GM18520 (cell line): ENCODE data around the gene RETREG2.
"Not testable (repeated sequence)": the region's sequence is repeated elsewhere in the genome, so short reads cannot be mapped to it uniquely, and the experiment has no call there.

ENCODE experiments used
- ATAC-seq: cut with Tn5 transposase; IDR thresholded peaks from one replicate; pipeline ENCODE4 v1.9.1; 2021; ENCODE audit not compliant: unreplicated experiment

The RETREG2 gene

GRCh38 chr2:219186754-219187456 lies 8.8 kb downstream of the RETREG2 start:
- no peak for ATAC-seq

GRCh38 chr2:219197388-219197787 lies 19.3 kb downstream of the RETREG2 start:
- ATAC-seq: no peak

GRCh38 chr2:219198974-219199373 lies 20.9 kb downstream of the RETREG2 start:
- no peak for ATAC-seq

DNA sequence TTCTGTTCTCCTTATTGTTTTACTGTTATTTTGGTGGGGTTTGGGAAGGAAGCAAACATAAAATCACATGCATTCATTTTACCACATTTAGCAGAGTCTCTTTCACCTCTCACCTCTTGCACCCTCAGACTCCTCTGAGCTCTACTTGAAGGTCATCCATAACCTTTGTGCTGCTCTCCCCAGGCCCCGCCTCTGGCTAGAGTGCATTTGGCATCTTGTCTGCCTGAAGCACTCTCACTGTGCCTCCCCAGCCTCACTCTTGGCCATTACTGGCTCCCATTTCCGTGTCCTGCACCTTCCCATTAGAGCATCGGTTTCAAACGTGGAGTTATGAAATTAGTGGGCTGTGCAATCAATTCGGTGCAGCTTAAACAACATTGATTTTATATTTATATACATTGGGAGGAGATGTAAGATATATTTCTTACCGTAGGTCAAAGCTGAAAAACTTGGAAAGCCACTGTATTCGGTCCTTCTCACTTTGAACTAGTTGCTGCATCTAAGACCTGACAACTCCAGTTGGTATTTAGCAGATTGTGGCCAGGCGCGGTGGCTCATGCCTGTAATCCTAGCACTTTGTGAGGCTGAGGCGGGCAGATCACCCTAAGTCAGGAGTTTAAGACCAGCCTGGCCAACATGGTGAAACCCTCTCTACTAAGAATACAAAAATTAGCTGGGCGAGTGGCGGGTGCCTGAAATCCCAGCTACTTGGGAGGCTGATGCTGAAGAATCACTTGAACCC lies 21.6 kb downstream of the RETREG2 start:
- ATAC-seq: no peak

DNA sequence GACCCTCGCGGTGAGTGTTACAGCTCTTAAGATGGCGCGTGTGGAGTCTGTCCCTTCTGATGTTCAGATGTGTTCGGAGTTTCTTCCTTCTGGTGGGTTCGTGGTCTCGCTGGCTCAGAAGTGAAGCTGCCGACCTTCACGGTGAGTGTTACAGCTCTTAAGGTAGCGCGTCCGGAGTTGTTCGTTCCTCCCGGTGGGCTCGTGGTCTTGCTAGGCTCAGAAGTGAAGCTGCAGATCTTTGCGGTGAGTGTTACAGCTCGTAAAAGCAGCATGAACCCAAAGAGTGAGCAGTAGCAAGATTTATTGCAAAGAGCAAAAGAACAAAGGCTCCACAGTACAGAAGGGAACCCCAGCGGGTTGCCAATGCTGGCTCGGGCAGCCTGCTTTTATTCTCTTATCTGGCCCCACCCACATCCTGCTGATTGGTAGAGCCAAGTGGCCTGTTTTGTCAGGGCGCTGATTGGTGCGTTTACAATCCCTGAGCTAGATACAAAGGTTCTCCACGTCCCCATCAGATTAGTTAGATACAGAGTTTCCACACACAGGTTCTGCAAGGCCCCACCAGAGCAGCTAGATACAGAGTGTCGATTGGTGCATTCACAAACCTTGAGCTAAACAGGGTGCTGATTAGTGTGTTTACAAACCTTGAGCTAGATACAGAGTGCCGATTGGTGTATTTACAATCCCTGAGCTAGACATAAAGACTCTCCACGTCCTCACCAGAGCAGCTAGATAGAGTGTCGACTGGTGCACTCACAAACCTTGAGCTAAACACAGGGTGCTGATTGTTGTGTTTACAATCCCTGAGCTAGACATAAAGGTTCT lies 22.6 kb downstream of the RETREG2 start:
- ATAC-seq: not testable (repeated sequence)

GRCh38 chr2:219201331-219201730 lies 23.3 kb downstream of the RETREG2 start:
- not testable (repeated sequence) for ATAC-seq

- ATAC-seq: no peak
Observed at GRCh38 chr2:219204425-219205164, 26.5 kb downstream of the RETREG2 start.

GRCh38 chr2:219205165-219205538 lies 27.1 kb downstream of the RETREG2 start:
- no peak for ATAC-seq

- ATAC-seq: no peak
Observed at GRCh38 chr2:219205981-219206327, 27.9 kb downstream of the RETREG2 start.

DNA sequence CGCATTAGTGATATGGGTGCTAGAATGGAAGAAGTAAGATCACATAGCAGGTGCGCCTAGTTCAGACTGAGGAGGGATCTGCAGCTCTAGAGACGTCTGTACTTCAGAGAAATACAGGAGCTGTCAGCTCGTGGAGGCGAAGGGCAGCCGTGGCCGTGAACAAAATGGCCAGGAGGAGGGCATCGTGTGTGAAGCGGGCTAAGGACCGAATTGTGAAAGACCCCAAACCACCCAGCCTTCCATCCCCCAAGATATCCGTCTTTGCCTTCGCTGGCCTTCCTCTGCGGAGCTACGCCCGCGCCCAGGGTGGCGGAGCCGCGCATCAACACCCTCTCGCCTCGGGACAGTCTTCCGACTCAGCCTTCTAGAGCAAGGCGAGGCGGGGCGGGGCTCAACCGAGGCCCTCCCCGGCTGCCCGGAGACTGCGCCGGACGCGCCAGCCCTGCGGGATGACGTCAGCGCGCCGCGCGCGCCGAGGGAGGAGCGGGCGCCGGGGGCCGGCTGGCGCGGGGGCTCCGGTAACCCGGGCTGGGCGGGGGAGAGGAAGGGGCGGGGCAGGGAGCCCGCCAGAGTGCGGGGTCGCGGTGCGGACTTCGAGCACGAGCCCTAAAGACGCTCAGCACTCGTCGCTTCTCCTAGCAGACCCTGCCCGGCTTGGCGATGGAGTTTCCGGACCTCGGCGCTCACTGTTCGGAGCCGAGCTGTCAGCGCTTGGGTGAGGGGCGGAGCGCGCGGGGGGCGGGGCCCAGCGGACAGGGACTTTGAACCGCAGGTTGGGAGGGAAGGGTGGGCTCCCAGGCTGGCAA lies 28.5 kb downstream of the RETREG2 start, which contains the start of gene ZFAND2B:
Gene ZFAND2B (plus strand): TSS at position 455 of the 806 bp plus-strand sequence. CDS start 206 bp downstream, at position 661.
- ATAC-seq: peak; percentile 98

DNA sequence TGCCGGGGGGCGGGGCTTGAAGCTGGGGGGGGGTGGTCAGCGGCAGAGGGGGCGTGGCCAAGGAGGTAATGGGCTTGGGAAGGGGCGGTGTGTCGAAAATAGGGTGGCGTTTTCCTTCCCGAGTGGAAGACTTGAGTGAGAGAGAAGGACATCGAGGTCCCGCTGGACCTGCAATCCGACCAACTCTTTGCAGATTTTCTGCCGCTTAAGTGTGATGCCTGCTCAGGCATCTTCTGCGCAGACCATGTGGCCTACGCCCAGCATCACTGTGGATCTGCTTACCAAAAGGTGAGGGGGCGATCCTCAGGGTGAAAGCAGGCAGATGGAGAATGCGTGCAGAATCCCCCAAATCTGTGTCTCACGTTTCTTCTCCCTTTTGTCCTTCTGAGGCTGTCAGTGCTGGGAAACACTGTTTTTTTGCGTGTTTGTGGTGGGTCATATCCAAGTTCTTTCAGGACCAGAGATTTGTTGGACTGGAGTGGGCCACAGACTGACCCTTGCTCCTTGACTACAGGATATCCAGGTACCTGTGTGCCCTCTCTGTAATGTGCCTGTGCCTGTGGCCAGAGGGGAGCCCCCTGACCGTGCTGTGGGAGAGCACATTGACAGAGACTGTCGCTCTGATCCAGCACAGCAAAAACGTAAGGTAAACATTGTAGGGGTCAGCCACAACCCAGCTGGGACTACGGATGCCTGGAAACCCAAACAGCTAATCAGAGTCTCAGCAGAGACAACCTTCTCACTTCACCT lies 29.2 kb downstream of the RETREG2 start:
- ATAC-seq: no peak

GRCh38 chr2:219207884-219208740 lies 30.0 kb downstream of the RETREG2 start:
- ATAC-seq: no peak

GRCh38 chr2:219209236-219210195 lies 31.4 kb downstream of the RETREG2 start:
- ATAC-seq: no peak

GRCh38 chr2:219210196-219210885 lies 32.3 kb downstream of the RETREG2 start:
- no peak for ATAC-seq

DNA sequence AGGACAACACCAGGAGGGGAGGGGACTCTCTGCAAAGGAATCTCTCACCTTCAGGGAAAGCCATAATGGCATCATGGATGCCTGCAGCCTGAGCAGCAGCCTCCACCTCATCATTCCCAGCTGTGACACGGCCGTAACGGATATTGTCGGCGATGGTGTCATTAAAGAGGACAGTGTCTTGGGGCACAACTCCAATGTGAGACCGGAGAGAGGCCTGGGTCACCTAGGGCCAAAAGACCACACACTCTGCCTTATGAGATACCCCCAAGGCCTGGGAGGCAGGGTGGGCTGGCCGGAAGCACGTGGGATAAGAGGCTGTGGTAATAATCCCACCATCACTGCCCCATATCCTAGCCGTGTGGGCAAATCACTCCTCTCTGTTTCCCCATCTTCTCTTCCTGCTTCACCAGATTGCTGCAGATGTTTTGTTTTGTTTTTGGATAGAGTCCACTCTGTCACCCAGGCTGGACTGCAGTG lies 32.8 kb downstream of the RETREG2 start:
- no peak for ATAC-seq

DNA sequence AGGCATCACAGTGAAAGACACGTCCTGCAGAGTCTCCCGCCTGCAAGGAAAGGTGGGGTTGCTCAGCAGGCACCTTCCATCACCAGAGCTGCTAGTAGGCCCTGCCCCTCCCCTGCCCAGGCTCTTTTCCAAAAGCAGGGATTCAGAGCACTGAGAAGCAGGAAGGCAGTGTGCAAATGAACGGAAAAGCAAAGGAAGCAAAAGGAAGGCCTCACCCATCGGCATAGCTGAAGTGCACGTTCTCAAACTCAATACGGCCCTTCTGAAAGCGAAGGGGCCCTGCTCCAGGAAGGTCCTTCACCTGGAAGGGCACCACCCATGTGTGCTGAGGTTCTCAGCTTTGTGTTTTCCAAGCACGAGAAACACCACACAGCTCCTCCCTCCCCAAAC lies 34.9 kb downstream of the RETREG2 start:
- no peak for ATAC-seq
